Activated T-helper 1 cell treated with anti-CD3 and anti-CD28 coated beads, Interleukin-12 subunit alpha, Interleukin-12 subunit beta, Interleukin-2, Interleukin-4 antibody, amounts not matched to agents 30 ng/mL and 10 ng/mL and 1 ng/mL, durations not matched to agents 14 hours and 24 hours and 36 hours (primary cell): Measurements from ENCODE around the gene PLD1. TPM values are rescaled to one million over a fixed set of nuclear protein-coding genes. Genes with fewer than 3 reads are reported as not detected.

ENCODE experiments used
- DNase-seq: peaks from one replicate; pipeline ENCODE4 v3.0.0; 2021; ENCODE audit warnings: low spot score
- H3K27ac Mint-ChIP-seq: one replicate; pipeline ENCODE4 v1.8.0; 2021; ENCODE audit warnings: mild to moderate bottlenecking, mixed read lengths
- H3K27me3 Mint-ChIP-seq: one replicate; pipeline ENCODE4 v1.8.0; 2022; ENCODE audit warnings: mild to moderate bottlenecking, moderate library complexity, mixed read lengths; ENCODE audit not compliant: insufficient read depth
- H3K36me3 Mint-ChIP-seq: one replicate; pipeline ENCODE4 v1.8.0; 2021; ENCODE audit warnings: low read depth, mixed read lengths
- H3K4me1 Mint-ChIP-seq: one replicate; pipeline ENCODE4 v1.8.0; 2021; ENCODE audit warnings: low read depth, mixed read lengths
- H3K4me3 Mint-ChIP-seq: one replicate; pipeline ENCODE4 v1.8.0; 2021; ENCODE audit warnings: mild to moderate bottlenecking, moderate library complexity, mixed read lengths
- H3K9me3 Mint-ChIP-seq: one replicate; pipeline ENCODE4 v1.8.0; 2021; ENCODE audit warnings: mixed read lengths
- intact Hi-C: fragments of 100-400 bp; cut with micrococcal nuclease; formaldehyde crosslinking; loops from one replicate; pipeline ENCODE4 v1.15.1; 2024
- total RNA-seq: library from RNA; stranded (reverse); gene quantifications from 2 replicates; pipeline ENCODE4 v1.2.3, GENCODE V29; 2022

The PLD1 gene
- total RNA-seq, 1 donor from 2014 or later, result 0.29 TPM

DNA sequence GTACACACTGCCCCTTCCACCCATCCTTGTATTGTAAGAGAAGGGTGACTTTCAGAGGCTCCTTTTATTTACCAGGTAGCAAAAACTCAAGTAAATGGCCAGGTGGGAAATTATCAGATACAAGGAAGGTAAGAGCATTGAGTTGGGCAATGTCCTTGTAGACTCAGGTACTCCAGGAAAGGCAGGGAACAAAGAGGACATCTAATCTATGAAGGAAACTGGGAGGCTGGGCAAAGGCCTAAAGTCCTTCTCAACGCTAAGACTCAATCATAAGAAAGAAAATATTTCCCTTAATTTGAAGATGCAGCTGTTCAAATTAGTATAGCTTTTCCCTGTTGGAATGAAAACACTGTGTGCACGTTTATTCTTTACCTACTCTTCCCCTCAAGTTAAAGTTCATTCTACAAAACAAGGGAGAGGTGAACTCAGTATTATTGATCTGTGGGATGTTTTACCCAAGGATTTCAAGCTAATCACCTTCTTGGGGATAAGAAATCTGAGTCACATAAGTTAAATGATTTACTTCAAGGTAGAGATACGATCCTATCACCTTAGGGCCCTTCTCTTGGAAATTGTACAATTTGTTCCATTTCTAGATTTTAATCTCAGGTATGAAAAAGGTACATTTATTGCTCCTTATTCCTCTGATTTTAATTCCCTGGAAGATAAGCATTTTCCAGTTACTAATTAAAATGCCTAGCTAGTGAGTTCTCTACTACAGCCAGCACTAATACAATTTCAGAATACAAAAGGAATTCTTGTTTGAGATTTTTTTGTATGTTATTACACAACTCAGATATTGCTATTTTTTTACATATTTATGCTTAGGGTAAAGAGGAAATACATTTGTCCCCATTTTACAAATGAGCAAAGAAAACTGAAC, 80.6 kb downstream of the PLD1 start:
- Mint-ChIP-seq H3K27me3 (peaks cover 4% of the 10 kb centered on the region), H3K27ac (no peak overlapping the region), H3K4me1 (no peaks in the 10 kb centered on the region), H3K4me3 (no peak overlapping the region), H3K9me3 (no peaks in the 10 kb centered on the region), H3K36me3 (no peaks in the 10 kb centered on the region)
- no peak for DNase-seq
- intact Hi-C loops, result no loop called here

DNA sequence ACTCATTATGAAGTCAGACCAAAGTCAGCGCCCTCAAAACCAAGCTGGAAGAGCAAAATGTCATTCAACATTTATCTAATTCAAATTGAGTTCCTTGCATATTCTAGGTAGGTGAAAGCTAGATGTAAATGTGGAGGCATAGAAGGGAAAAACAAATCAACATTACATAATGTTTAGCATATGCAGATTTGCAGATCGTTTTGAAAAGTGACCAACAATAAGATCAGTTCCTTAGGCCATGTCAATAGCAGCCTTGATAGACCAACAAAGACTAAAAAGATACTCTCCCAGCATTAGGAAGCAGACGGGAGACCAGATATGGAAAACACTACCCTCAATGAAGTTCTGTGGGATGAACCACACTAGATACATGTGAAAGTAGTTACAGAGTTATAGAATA, 83.0 kb downstream of the PLD1 start:
- H3K4me1 Mint-ChIP-seq, result no peaks in the 10 kb centered on the region
- no peak for DNase-seq
- H3K9me3 Mint-ChIP-seq, result no peaks in the 10 kb centered on the region
- no peaks in the 10 kb centered on the region for H3K36me3 Mint-ChIP-seq
- H3K27me3 Mint-ChIP-seq, result peaks cover 4% of the 10 kb centered on the region
- no peak overlapping the region for H3K4me3 Mint-ChIP-seq
- H3K27ac Mint-ChIP-seq, result no peak overlapping the region
- intact Hi-C loops, result no loop called here

DNA sequence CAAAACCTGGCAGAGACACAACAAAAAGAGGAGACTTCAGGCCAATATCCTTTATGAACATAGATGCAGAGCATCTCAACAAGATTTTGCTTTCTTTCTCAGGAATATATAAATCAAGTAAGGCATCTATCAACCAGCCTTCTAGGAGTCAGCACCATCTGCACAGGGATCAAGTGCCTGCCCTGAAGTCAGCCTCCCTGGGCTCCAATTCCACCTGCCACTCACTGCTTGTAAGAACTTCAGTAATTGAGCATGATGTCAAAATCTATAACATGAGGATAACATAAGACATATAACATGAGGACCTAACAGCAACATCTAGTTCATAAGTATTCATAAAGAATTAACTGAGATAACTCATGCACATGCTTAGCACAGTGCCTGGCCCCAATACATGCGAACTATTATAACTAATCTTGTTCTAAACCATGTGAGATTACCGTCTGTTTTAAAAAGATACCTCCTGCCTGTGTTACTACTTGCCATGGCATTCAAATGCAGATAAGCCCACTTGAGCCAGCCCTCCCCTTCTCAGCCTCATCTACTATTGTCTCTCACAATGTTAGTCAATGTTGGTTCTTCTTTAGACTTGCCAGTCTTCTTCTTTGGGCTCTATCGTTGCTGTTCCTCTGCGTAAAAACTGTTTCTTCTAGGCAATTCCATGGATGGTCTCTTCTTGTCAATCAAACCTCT, 91.6 kb downstream of the PLD1 start:
- Mint-ChIP-seq H3K4me3 (no peak overlapping the region), H3K9me3 (peaks cover 5% of the 10 kb centered on the region), H3K36me3 (no peaks in the 10 kb centered on the region), H3K4me1 (no peaks in the 10 kb centered on the region), H3K27ac (no peak overlapping the region), H3K27me3 (peaks cover 7% of the 10 kb centered on the region)
- no peak for DNase-seq
- intact Hi-C loops, result no loop called here

DNA sequence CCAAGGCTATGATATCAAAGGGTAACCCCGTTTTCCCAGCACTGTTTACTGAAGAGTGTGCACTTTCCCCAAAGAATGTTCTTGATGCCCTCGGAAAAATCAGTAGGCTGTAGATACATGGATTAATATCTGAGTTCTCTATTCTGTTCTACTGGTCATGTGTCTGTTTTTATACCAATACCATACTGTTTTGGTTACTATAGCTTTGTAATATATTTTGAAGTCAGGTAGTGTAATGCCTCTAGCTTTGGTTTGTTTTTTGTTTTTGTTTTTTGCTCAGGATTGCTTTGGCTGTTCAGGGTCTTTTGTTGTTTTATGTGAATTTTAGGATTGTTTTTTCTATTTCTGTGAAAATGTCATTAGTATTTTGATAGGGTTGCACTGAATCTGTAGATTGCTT, 95.1 kb downstream of the PLD1 start:
- intact Hi-C loops, result no loop called here
- H3K27ac Mint-ChIP-seq, result no peak overlapping the region

DNA sequence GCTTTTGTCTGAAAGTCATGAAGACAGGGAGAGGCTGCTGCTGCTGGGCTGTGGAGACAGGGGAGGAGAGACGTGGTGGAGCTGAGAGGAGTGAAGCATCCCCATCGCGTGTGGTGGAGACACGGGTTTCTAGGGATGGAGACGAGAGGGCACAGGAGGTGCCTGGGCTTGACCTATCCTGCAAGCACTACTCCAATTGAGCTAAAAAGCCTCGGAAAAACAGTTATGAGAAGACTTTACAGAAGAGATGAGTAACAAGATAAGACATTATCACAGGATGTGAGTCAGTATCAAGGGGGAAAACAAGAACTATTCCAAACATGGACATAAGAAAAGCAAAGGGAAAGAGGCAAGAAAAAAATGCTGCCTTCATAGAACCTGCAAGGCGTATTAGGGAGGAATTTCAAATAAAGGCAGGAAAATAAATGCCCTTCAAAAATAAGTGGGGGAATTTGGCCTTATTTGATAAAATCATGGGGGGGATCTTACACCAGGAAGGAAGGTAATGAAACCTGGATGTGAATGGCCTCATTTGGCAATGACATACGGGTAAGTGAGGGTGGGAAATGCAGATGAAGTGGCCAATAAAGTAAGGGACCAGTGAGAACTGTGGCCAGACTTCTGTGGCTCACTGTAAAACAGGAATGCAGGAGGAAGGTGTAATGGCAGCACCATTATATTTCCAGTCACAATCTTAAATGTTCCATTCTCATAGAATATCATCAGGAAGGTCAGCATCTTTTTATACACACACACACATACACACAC, 97.9 kb downstream of the PLD1 start:
- no peaks in the 10 kb centered on the region for H3K4me1 Mint-ChIP-seq
- peaks cover 2% of the 10 kb centered on the region for H3K27me3 Mint-ChIP-seq
- DNase-seq, result no peak
- no peak overlapping the region for H3K4me3 Mint-ChIP-seq
- peaks cover 5% of the 10 kb centered on the region for H3K9me3 Mint-ChIP-seq
- no peak overlapping the region for H3K27ac Mint-ChIP-seq
- H3K36me3 Mint-ChIP-seq, result no peaks in the 10 kb centered on the region
- intact Hi-C loops, result no loop called here

More for the DNA sequence above, 95.1 kb downstream of the PLD1 start:
- H3K27me3 Mint-ChIP-seq, result peaks cover 7% of the 10 kb centered on the region
- no peaks in the 10 kb centered on the region for H3K4me1 Mint-ChIP-seq
- no peak for DNase-seq
- no peaks in the 10 kb centered on the region for H3K36me3 Mint-ChIP-seq
- H3K9me3 Mint-ChIP-seq, result peaks cover 5% of the 10 kb centered on the region
- no peak overlapping the region for H3K4me3 Mint-ChIP-seq

DNA sequence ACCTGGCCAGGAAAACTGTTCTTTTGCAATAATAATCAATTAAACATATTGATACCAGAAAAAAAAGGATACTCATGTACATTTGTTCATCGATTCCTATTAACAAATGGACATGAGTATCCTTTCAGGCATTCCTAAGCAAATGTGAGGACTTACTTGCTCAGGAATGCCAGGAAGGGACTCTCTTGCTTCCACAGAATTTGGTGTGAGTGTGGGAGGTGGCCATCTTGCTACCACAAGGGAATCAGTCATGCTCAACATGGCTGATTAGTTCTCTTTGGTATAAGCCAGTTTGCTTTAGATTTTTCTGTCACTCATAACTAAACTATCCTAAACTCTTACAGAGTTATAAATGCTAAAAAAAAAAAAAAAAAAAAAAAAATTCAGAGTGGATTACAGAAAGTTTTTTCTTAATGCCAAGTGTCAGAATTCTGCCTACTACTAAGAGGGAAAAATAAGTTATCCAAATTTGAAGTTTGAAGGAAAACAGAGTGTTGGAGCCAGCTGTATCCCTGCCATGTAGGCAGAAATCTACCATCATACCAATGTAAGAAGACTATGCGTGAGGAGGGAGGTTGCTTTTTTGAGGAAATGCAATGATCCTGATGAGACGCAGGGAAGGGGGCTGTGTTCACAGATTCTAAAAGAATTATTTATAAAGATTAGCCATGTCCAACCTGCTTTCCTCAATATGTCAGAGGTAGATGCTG, 98.7 kb downstream of the PLD1 start:
- Mint-ChIP-seq H3K9me3 (peaks cover 5% of the 10 kb centered on the region), H3K36me3 (no peaks in the 10 kb centered on the region), H3K4me1 (no peaks in the 10 kb centered on the region), H3K27me3 (peaks cover 2% of the 10 kb centered on the region), H3K4me3 (no peak overlapping the region), H3K27ac (no peak overlapping the region)
- no peak for DNase-seq
- intact Hi-C loops, result no loop called here

DNA sequence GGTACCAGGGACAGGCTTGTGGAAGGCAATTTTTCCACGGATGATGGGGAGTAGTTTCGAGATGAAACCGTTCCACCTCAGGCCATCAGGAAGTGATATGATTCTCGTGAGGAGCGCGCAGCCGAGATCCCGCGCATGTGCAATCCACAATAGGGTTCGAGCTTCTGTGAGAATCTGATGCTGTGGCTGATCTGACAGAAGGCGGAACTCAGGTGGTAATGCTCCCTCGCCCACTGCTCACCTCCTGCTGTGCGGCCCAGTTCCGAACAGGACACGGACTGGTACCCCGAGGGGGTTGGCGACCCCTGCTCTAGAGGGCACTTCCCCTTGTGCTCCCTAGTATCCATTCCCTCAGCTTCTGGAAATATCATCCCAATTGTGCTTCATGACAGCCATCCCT, 99.9 kb downstream of the PLD1 start:
- intact Hi-C loops, result no loop called here
- no peaks in the 10 kb centered on the region for H3K4me1 Mint-ChIP-seq
- H3K27ac Mint-ChIP-seq, result no peak overlapping the region
- H3K9me3 Mint-ChIP-seq, result peaks cover 3% of the 10 kb centered on the region
- H3K27me3 Mint-ChIP-seq, result no peaks in the 10 kb centered on the region
- H3K36me3 Mint-ChIP-seq, result no peaks in the 10 kb centered on the region
- no peak overlapping the region for H3K4me3 Mint-ChIP-seq
- DNase-seq, result no peak

DNA sequence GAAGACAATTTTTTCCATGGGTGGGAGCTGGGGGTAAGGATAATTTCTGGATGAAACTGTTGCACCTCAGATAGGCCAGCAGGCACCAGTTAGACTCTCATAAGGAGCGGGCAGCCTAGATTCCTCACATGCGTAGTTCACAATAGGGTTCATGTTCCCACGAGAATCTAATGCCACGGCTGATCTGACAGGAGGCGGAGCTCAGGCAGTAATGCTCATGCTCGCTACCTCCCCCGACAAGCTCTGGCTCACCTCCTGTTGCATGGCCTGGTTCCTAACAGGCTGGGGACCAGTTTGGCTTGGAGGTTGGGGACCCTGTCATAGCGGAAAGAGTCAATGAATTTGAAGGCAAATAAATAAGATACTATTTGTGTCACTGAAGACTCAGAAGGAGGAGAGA, 105.5 kb downstream of the PLD1 start:
- intact Hi-C loops, result loop anchor here (1.0 to 5.0 kb wide), 3 partner anchors 67 to 636 kb away; no protein-coding TSS in a partner anchor
- Mint-ChIP-seq H3K27me3 (peaks cover 14% of the 10 kb centered on the region), H3K36me3 (no peaks in the 10 kb centered on the region)

DNA sequence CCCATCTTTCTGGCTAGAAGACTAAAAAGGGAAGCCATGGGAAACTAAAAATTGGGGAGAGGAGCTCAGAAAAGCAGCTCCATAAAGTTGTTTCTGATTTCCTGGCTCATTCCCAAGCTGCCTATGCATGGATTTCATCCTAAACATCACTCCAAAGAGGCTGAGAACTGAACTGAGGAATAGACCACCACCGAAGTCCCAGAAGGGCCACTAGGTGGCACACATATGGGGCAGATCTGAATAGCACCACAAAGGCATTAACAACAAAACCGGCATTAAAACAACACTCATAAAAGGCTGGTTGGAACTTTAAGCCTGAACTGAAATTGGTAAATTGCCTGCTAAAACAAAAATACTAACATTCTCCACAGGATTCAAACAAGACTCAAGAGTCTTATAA, 106.3 kb downstream of the PLD1 start:
- DNase-seq, result no peak
- Mint-ChIP-seq H3K4me3 (no peak overlapping the region), H3K9me3 (peaks cover 4% of the 10 kb centered on the region), H3K36me3 (no peaks in the 10 kb centered on the region), H3K27ac (no peak overlapping the region), H3K27me3 (peaks cover 14% of the 10 kb centered on the region), H3K4me1 (no peaks in the 10 kb centered on the region)
- intact Hi-C loops, result loop anchor here (1.0 to 5.0 kb wide), 2 partner anchors 128 to 637 kb away; no protein-coding TSS in a partner anchor

More for the DNA sequence above, 105.5 kb downstream of the PLD1 start:
- H3K27ac Mint-ChIP-seq, result no peak overlapping the region
- H3K4me3 Mint-ChIP-seq, result no peak overlapping the region
- DNase-seq, result no peak
- peaks cover 4% of the 10 kb centered on the region for H3K9me3 Mint-ChIP-seq
- H3K4me1 Mint-ChIP-seq, result no peaks in the 10 kb centered on the region

DNA sequence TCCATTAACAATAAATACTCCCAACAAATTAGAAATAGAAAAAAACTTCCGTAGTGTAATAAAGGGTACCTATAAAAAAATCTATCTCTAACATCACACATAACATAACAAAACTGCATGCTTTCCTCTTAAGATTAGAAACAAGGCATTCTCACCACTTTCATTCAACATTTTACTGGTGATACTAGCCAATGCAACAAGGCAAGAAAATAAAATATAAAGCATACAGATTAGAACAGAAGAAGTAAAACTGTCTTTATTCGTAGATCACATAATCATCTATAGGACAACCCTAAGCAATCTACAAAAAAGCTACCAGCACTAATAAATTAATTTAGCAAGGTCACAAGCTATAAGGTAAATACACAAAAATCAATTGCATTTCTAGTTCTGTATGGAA, 107.1 kb downstream of the PLD1 start:
- Mint-ChIP-seq H3K36me3 (no peaks in the 10 kb centered on the region), H3K27me3 (peaks cover 14% of the 10 kb centered on the region), H3K4me1 (no peaks in the 10 kb centered on the region), H3K9me3 (peaks cover 4% of the 10 kb centered on the region), H3K4me3 (no peak overlapping the region), H3K27ac (no peak overlapping the region)
- no peak for DNase-seq
- intact Hi-C loops, result loop anchor here (5.0 kb wide), 1 partner anchor 129 kb away; no protein-coding TSS in a partner anchor

DNA sequence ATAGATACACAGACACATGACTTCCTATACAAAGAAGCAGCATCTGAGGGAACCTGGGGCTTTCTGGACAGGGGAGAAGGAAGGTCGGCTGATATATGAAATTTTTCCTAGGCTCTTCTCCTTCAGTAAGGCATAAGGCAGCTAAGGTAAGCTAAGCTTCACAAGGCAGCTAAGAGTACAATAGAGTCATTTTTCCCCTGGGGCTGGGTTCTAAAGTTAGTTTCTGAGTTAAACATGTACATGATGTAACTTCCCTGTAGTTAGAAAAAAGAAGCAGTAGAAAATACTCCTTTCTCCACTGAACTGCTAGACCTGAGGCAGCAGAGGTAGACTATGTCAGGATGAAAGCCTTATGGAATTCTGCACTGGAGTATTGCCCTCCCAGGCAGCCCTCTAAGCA, 109.6 kb downstream of the PLD1 start:
- peaks cover 18% of the 10 kb centered on the region for H3K27me3 Mint-ChIP-seq
- H3K4me3 Mint-ChIP-seq, result no peak overlapping the region
- intact Hi-C loops, result loop anchor here (5.0 kb wide), 1 partner anchor 132 kb away; no protein-coding TSS in a partner anchor
- no peaks in the 10 kb centered on the region for H3K4me1 Mint-ChIP-seq
- no peak overlapping the region for H3K27ac Mint-ChIP-seq
- no peaks in the 10 kb centered on the region for H3K36me3 Mint-ChIP-seq
- DNase-seq, result no peak
- H3K9me3 Mint-ChIP-seq, result peaks cover 4% of the 10 kb centered on the region

DNA sequence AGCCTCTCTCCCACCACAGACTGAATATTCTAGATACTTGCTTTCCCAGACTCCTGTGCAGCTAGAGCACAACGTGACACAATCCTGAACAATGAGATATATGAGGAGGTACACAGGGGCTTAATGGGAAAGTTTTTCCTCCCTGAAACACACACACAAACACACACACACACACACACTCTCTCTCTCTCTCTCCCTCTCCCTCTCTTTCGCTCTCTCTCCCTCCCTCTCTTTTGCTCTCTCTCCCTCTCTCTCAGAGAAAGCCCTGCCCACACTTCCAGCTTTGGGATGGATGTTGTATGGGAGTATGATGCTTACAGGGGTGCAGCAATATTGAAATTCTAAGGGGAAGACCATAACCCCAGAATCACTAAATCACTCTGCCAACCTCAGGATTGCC, 110.1 kb downstream of the PLD1 start:
- peaks cover 4% of the 10 kb centered on the region for H3K9me3 Mint-ChIP-seq
- DNase-seq, result no peak
- intact Hi-C loops, result loop anchor here (5.0 kb wide), 1 partner anchor 132 kb away; no protein-coding TSS in a partner anchor
- no peak overlapping the region for H3K27ac Mint-ChIP-seq
- no peaks in the 10 kb centered on the region for H3K4me1 Mint-ChIP-seq
- H3K36me3 Mint-ChIP-seq, result no peaks in the 10 kb centered on the region
- no peak overlapping the region for H3K4me3 Mint-ChIP-seq
- peaks cover 22% of the 10 kb centered on the region for H3K27me3 Mint-ChIP-seq
